Esophagus muscularis mucosa (tissue), 4 donors: ENCODE data around the gene GLI3.

Source experiments
- CTCF ChIP-seq, 3 experiments: fragments of 200-600 bp in 2 of 3; fragments of 450-650 bp in 1 of 3; sonication (generic) in 2 of 3; IDR thresholded peaks; one replicate each; pipeline ENCODE4 v1.5.1; 2017 to 2019; ENCODE audit warnings: antibody characterized with exemption in 3 of 3, mild to moderate bottlenecking in 2 of 3, moderate library complexity in 1 of 3
- EP300 ChIP-seq: sonication (generic); formaldehyde crosslinking; IDR thresholded peaks from one replicate; pipeline ENCODE4 v1.6.1; 2017; ENCODE audit warnings: antibody characterized with exemption
- POLR2AphosphoS5 ChIP-seq, 2 donors: sonication (generic); formaldehyde crosslinking; IDR thresholded peaks; one replicate each; pipeline ENCODE4 v1.6.1; 2017; ENCODE audit warnings: antibody characterized with exemption in 2 of 2

- no peak for TF ChIP-seq CTCF (IDR thresholded peaks at IDR 0.05)
- TF ChIP-seq EP300 = no peak
- no peak for TF ChIP-seq POLR2AphosphoS5 (IDR thresholded peaks at IDR 0.05)
These were observed 151.5 kb downstream of the GLI3 start for GRCh38 chr7:42085531-42085930.
